SK-N-MC (cell line): ENCODE data around the gene NCAPG2.

ENCODE experiments used
- DNase-seq: peaks from one replicate; pipeline ENCODE4 v3.0.0-alpha.2; 2011; ENCODE audit warnings: low read depth, low spot score
- H3K27ac ChIP-seq: fragments of 200-600 bp; sonication (generic); 2 replicates; pipeline ENCODE4 v1.5.1; 2016; ENCODE audit warnings: mixed run types
- H3K36me3 ChIP-seq: fragments of 200-600 bp; sonication (generic); 2 replicates; pipeline ENCODE4 v1.6.1; 2017; ENCODE audit warnings: antibody characterized with exemption, low read length, mixed read lengths; ENCODE audit not compliant: insufficient read depth
- H3K4me3 ChIP-seq: fragments of 200-600 bp; sonication (generic); 2 replicates; pipeline ENCODE4 v1.5.1; 2016
- H3K9ac ChIP-seq: fragments of 200-600 bp; sonication (generic); 2 replicates; pipeline ENCODE4 v1.8.0; 2017; ENCODE audit warnings: mixed run types, mixed read lengths; ENCODE audit not compliant: insufficient read length
- H3K9me3 ChIP-seq: fragments of 200-600 bp; sonication (generic); 2 replicates; pipeline ENCODE4 v1.6.1; 2017; ENCODE audit warnings: low read depth, mild to moderate bottlenecking, antibody characterized with exemption, low read length, moderate library complexity, mixed read lengths
- EZH2 ChIP-seq: fragments of 200-600 bp; sonication (generic); IDR thresholded peaks from one replicate; pipeline ENCODE4 v1.6.1; 2017; ENCODE audit warnings: antibody characterized with exemption
- FOXP2 ChIP-seq: optimal IDR thresholded peaks from 2 replicates; pipeline ENCODE3; 2011; ENCODE audit warnings: mild to moderate bottlenecking, moderate library complexity; ENCODE audit not compliant: insufficient read depth; ENCODE audit errors: extremely low read length, control extremely low read depth
- POLR2AphosphoS5 ChIP-seq: IDR thresholded peaks from 2 replicates; pipeline ENCODE4 v1.6.1; 2012; ENCODE audit warnings: mild to moderate bottlenecking, low read depth, low read length, borderline replicate concordance

The NCAPG2 gene

DNA sequence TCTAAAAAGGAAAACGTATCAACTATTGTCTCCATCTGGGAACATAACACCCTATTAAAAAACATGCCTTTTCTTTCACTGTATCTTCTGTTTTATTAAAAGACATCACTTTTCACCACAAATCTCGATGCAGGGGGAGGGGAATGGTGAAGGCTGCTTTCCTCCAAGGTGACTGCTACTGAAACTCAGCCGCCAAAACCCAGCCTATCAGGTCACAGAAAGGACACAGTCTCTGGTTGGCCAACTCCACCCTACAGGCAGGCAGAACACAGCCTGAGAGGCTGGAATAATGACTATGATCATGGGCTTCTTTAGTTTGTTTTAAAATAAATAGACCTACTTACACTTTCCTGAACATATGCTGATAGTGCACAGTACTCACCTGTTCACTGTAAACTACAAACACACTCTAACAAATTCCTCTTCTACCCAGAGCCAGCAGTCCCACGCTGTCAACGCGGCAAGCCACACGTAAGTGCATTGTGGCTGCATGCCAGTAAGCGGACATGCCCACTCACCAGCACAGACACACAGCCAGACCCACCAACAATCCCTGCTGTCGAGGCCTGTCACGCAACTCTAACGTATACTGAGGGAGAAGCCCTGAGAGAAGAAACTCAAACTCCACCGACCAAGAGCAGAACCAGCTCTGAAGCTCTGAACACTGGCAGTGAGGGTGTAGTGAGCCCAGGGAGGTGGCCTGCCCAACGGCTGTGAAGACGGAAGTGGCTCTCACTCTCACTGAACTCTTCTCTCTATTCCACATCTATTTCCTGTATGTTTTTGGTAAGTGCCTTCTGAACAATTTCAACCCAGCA is 41.8 kb downstream of the NCAPG2 start:
- Histone ChIP-seq H3K27ac (no peak overlapping the region), H3K4me3 (no peak overlapping the region), H3K9ac (no peak overlapping the region), H3K36me3 (peaks cover 49% of the 10 kb centered on the region), H3K9me3 (no peaks in the 10 kb centered on the region)
- TF ChIP-seq EZH2 (no peak), POLR2AphosphoS5 (no peak), FOXP2 (no peak)
- DNase-seq, result no peak

DNA sequence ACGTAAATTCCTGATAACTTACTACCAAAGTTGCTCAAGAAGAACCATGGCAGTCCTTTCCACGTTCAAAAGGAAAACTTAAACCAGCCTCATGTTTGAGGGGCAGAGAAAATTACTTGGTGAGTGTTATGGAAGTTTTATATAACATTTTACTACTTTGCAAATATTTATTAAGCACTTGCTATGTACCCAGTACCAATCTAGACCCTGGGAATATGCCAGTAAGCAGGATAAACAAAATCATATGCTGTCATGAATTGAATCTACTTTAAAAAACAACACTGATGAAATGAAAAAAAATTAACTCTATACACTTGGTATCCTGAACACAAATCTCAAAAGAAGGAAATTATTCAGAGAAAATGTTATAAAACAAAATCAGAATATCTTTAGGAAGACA is 46.1 kb downstream of the NCAPG2 start:
- Histone ChIP-seq H3K4me3 (no peak overlapping the region), H3K9me3 (no peaks in the 10 kb centered on the region), H3K9ac (no peak overlapping the region), H3K36me3 (peaks cover 62% of the 10 kb centered on the region), H3K27ac (no peak overlapping the region)
- TF ChIP-seq POLR2AphosphoS5, result no peak
- no peak for TF ChIP-seq FOXP2
- no peak for TF ChIP-seq EZH2
- no peak for DNase-seq

DNA sequence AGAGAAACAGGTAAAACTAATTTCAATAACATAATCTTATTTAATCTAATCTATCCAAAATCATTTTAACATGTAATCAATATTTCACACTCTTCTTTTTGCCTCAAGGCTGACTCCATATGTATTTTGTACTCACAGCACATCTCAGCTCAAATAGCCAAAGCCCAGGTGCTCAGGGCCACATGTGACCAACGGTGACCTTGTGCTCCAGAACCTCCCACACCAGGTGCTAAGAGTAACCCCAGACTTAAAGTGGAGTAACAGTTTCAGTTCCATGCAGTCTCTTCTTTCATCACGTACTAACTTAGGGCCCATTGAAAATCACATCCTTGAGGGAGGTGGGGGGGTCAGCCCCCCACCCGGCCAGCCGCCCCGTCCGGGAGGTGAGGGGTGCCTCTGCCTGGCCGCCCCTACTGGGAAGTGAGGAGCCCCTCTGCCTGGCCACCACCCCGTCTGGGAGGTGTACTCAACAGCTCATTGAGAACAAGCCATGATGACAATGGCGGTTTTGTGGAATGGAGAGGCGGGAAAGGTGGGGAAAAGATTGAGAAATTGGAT is 47.3 kb downstream of the NCAPG2 start:
- no peak for DNase-seq
- TF ChIP-seq POLR2AphosphoS5 (no peak), FOXP2 (no peak), EZH2 (no peak)
- Histone ChIP-seq H3K9ac (no peak overlapping the region), H3K27ac (no peak overlapping the region), H3K4me3 (no peak overlapping the region), H3K36me3 (peaks cover 55% of the 10 kb centered on the region), H3K9me3 (no peaks in the 10 kb centered on the region)

DNA sequence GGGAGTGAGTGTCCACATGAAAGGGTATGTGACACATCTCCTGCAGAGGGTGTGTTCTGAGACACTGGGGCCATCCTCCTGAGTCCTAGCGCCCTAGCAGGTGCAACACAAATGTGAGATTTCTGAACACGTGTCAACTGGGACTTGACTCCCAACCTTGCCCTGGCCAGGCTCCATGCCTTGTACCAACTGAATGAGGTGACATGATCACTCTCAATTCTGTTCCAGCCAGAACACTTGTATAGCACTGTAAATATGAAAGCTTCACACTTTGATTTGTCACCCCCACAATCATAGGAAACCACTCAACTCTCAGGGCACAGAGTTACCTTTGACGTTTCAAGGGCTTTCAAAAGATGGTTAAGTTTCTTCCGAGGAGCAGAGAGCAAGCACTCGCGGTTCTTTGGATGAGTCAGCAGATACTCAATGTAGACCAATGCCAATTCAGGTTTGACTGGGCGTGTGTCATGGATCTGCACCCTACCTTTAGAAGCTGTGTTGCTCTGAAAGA is 48.6 kb downstream of the NCAPG2 start:
- Histone ChIP-seq H3K4me3 (no peak overlapping the region), H3K27ac (no peak overlapping the region), H3K9ac (no peak overlapping the region), H3K9me3 (no peaks in the 10 kb centered on the region), H3K36me3 (peaks cover 53% of the 10 kb centered on the region)
- DNase-seq, result no peak
- no peak for TF ChIP-seq POLR2AphosphoS5

DNA sequence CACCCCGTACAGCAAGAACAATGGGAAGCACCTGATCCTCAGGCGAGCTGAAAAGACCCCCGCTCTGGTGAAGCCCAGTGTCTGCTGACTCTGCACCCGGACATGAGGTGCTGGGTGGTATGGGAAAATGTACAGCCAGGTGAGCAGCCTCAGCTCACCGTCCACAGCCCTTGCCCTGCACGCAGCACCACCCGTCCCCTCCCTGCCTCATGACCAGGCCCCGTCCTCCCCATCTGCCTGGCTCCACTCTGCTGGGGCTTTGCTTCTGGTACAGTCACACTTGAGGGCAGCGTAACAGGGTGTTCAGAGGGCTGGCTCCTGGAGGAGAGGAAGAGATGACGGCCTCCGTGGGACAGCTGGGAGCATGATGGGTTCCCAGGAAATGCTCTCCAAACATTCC is 49.1 kb downstream of the NCAPG2 start:
- Histone ChIP-seq H3K4me3 (no peak overlapping the region), H3K36me3 (peaks cover 58% of the 10 kb centered on the region), H3K9ac (no peak overlapping the region), H3K9me3 (no peaks in the 10 kb centered on the region), H3K27ac (no peak overlapping the region)
- no peak for DNase-seq
- TF ChIP-seq POLR2AphosphoS5, result no peak
- TF ChIP-seq EZH2, result no peak
- TF ChIP-seq FOXP2, result no peak

DNA sequence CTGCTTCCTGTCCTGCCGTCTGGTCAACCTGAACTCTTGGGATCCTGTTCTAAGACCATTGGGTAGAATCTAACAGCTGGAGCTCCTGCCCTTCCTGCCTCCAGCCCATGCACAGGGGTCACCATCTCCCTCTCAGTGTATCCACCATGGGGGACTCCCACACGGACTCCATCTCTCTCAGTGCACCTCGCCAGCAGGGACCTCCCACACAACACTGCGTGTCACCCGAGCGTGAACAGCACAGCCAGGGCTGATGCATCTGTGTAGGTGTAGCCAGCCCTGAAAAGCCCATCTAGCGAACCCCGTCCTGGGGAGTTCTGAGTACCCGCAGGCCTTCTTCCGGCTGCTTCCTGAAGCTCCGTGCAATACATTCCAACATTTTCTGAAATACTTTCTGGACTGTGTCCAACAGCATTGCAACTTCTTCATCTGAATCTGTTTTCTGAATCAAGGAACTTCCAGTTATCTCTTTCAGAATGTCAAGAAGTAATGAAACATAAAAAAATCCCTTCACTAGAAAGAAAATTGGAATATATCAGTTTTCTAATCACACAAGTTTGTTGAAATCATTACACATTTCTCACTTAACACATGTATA is 52.5 kb downstream of the NCAPG2 start:
- H3K9ac ChIP-seq, result no peak overlapping the region
- TF ChIP-seq POLR2AphosphoS5, result no peak
- H3K36me3 ChIP-seq, result peaks cover 68% of the 10 kb centered on the region
- H3K4me3 ChIP-seq, result no peak overlapping the region
- H3K9me3 ChIP-seq, result no peaks in the 10 kb centered on the region
- H3K27ac ChIP-seq, result no peak overlapping the region
- DNase-seq, result no peak

DNA sequence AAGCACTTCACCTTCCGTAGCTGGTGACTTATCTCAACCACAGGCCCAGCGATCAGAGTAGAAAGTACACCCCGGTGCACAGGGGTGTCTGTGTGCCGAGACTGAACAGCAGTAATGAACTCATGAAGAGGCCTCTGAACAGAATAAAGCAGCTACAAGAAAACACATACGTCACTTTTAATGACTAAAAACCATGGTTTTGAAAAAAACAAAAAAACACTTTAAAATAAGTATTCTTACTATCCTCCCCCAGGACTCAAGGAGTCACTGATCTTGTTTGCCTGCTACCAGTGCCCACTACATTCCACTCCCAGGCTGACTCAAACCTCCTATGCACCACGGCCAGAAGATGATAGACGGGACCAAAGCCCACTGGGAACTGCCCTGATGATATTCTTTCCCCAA is 53.8 kb downstream of the NCAPG2 start:
- no peak for DNase-seq
- Histone ChIP-seq H3K36me3 (peaks cover 66% of the 10 kb centered on the region), H3K9ac (no peak overlapping the region), H3K27ac (no peak overlapping the region), H3K9me3 (no peaks in the 10 kb centered on the region), H3K4me3 (no peak overlapping the region)
- TF ChIP-seq EZH2, result no peak
- TF ChIP-seq POLR2AphosphoS5, result no peak
- no peak for TF ChIP-seq FOXP2

DNA sequence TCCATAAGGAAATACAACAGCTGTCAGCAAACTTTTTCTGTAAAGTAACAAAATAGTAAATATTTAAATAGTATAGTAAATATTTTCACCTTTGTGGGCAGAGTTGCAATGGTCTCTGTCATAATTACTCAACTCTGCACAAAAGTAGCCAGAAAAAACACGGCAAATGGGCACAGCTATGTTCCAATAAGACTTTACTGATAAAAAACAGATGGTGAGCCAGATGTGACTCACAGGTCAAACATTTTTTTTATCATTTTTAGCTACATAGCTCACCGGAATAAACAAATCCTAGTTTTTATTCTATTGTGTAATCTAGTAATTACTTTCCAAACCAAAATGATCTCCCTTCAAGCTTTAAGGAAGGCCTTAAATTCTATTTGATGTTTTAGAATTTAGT is 55.3 kb downstream of the NCAPG2 start:
- H3K27ac ChIP-seq, result no peak overlapping the region

DNA sequence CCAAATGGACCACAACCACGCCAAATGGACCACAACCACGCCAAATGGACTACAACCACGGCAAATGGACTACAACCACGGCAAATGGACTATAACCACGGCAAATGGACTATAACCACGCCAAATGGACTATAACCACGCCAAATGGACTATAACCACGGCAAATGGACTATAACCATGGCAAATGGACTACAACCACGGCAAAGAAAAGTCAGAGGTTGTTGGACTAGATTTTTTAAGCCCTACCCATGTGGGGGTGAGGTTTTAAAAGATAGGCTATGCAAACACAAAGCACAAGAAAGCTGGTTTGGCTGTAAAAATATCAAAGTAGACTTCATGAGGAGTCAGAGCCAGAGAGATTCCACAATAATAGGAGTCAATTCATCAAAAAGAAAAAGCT is 55.8 kb downstream of the NCAPG2 start:
- no peak overlapping the region for H3K9ac ChIP-seq
- H3K4me3 ChIP-seq, result no peak overlapping the region
- no peak overlapping the region for H3K27ac ChIP-seq
- H3K9me3 ChIP-seq, result no peaks in the 10 kb centered on the region
- TF ChIP-seq POLR2AphosphoS5 (no peak), FOXP2 (no peak), EZH2 (no peak)
- no peak for DNase-seq
- H3K36me3 ChIP-seq, result peaks cover 69% of the 10 kb centered on the region

More for the DNA sequence above, 55.3 kb downstream of the NCAPG2 start:
- Histone ChIP-seq H3K4me3 (no peak overlapping the region), H3K9ac (no peak overlapping the region), H3K36me3 (peaks cover 67% of the 10 kb centered on the region), H3K9me3 (no peaks in the 10 kb centered on the region)
- DNase-seq, result no peak
- TF ChIP-seq EZH2 (no peak), FOXP2 (no peak), POLR2AphosphoS5 (no peak)
